Thymus (tissue), 14 donors: ENCODE measurements around the gene LRP1B. TPM values are rescaled to one million over a fixed set of nuclear protein-coding genes. Genes with fewer than 3 reads are reported as not detected.

Source experiments
- DNase-seq, 9 donors: peaks; one replicate each; pipeline ENCODE4 v3.0.0-alpha.2; 2013; ENCODE audit warnings: low spot score in 9 of 9, low read depth in 6 of 9, missing footprints in 1 of 9
- H3K27ac ChIP-seq, 2 donors: one replicate each; pipeline ENCODE4 v1.5.1; 2013; ENCODE audit warnings: control low read depth in 1 of 2, low read depth in 1 of 2, low read length in 1 of 2, mild to moderate bottlenecking in 1 of 2, moderate library complexity in 1 of 2
- H3K27me3 ChIP-seq, 2 donors: one replicate each; pipeline ENCODE4 v1.5.1; 2013; ENCODE audit warnings: low read length in 1 of 2; ENCODE audit not compliant: control insufficient read depth in 2 of 2, insufficient read depth in 1 of 2
- H3K36me3 ChIP-seq, 2 donors: one replicate each; pipeline ENCODE4 v1.5.1; 2013; ENCODE audit warnings: low read length in 1 of 2, mild to moderate bottlenecking in 1 of 2, moderate library complexity in 1 of 2; ENCODE audit not compliant: control insufficient read depth in 2 of 2, insufficient read depth in 2 of 2
- H3K4me1 ChIP-seq, 2 donors: one replicate each; pipeline ENCODE4 v1.5.1; 2013; ENCODE audit warnings: low read length in 2 of 2; ENCODE audit not compliant: control insufficient read depth in 2 of 2, insufficient read depth in 2 of 2
- H3K4me3 ChIP-seq, 2 donors: one replicate each; pipeline ENCODE4 v1.5.1; 2013; ENCODE audit warnings: low read length in 2 of 2, control low read depth in 1 of 2, mild to moderate bottlenecking in 1 of 2
- H3K9me3 ChIP-seq, 2 donors: one replicate each; pipeline ENCODE4 v1.5.1; 2013; ENCODE audit warnings: low read length in 1 of 2, mild to moderate bottlenecking in 1 of 2; ENCODE audit not compliant: control insufficient read depth in 2 of 2, insufficient read depth in 1 of 2
- WGBS: extraction: QIAGEN DNeasy Blood & Tissue Kit; methylation state at CpG from one replicate; pipeline ENCODE4 v1.1.7; 2013; 5-methylcytosine and 5-hydroxymethylcytosine counted together
- long read RNA-seq, 10 donors: transcript quantifications; one replicate each; lab custom pipeline, GENCODE V29; 2026
- polyA plus RNA-seq: library from polyadenylated mRNA; stranded (reverse); fragments of 200-250 nt; gene quantifications from one replicate; pipeline ENCODE4 v1.2.3, GENCODE V29; 2013
- total RNA-seq: library from RNA; stranded (reverse); fragments of 120-200 nt; gene quantifications from one replicate; pipeline ENCODE4 v1.2.4, GENCODE V29; 2013
- donor health status: healthy.

The LRP1B gene
- total RNA-seq (0.28 TPM), polyA plus RNA-seq (0.18 TPM)
- long read RNA-seq, donor 1, result 0 reads
- long read RNA-seq, donor 2, result 0 reads
- long read RNA-seq, donor 3, result 0 reads
- long read RNA-seq, donor 4, result 0 reads
- long read RNA-seq, donor 5, result 0 reads
- long read RNA-seq, donor 6, result 0 reads
- long read RNA-seq, donor 7, result 0 reads
- long read RNA-seq, donor 8, result 0 reads
- long read RNA-seq, donor 9, result 0 reads
- long read RNA-seq, donor 10, result 0 reads

GRCh38 chr2:142131010-142131669 lies at the start of gene LRP1B:
Gene LRP1B, minus strand, starts transcription at chr2:142131016. Its CDS starts 287 bp downstream, at chr2:142130729.
- WGBS, result under 1% methylated on average over 21 of the region's 21 CpGs
- Histone ChIP-seq H3K9me3 (peaks cover 0 to 3% of the 10 kb centered on the region in 2 donors), H3K4me3 (peak within 1 kb of the TSS; percentile 21 to 22), H3K27me3 (peaks cover 23 to 38% of the 10 kb centered on the region in 2 donors), H3K27ac (no peak within 1 kb of the TSS), H3K4me1 (peaks cover 0 to 10% of the 10 kb centered on the region in 2 donors), H3K36me3 (no peaks in the 10 kb centered on the region)
- DNase-seq, result peak in 1 of 9 donors; percentile 21

- no peak overlapping the region for H3K27ac ChIP-seq
- H3K4me1 ChIP-seq, result no peaks in the 10 kb centered on the region
- 96% methylated on average over 1 of the region's 1 CpG for WGBS
- H3K36me3 ChIP-seq, result no peaks in the 10 kb centered on the region
- H3K4me3 ChIP-seq, result no peak overlapping the region
- H3K9me3 ChIP-seq, result no peaks in the 10 kb centered on the region
- no peaks in the 10 kb centered on the region for H3K27me3 ChIP-seq
- DNase-seq, result no peak
Observed at GRCh38 chr2:142179686-142180085, 48.9 kb upstream of the LRP1B start.

- Histone ChIP-seq H3K4me3 (no peak overlapping the region), H3K9me3 (no peaks in the 10 kb centered on the region), H3K27ac (no peak overlapping the region), H3K36me3 (no peaks in the 10 kb centered on the region), H3K4me1 (no peaks in the 10 kb centered on the region), H3K27me3 (no peaks in the 10 kb centered on the region)
- DNase-seq, result no peak
- 91% methylated on average over 1 of the region's 1 CpG for WGBS
Observed at GRCh38 chr2:142178604-142179003, 47.8 kb upstream of the LRP1B start.

- 91% methylated on average over 1 of the region's 1 CpG for WGBS
Observed at GRCh38 chr2:142176941-142177340, 46.1 kb upstream of the LRP1B start.

GRCh38 chr2:142175813-142176338 lies 45.1 kb upstream of the LRP1B start:
- no peaks in the 10 kb centered on the region for H3K27me3 ChIP-seq
- H3K9me3 ChIP-seq, result no peaks in the 10 kb centered on the region
- H3K4me3 ChIP-seq, result no peak overlapping the region
- 95% methylated on average over 1 of the region's 1 CpG for WGBS
- no peak for DNase-seq
- no peak overlapping the region for H3K27ac ChIP-seq
- H3K36me3 ChIP-seq, result no peaks in the 10 kb centered on the region
- no peaks in the 10 kb centered on the region for H3K4me1 ChIP-seq

More at GRCh38 chr2:142176941-142177340, 46.1 kb upstream of the LRP1B start:
- no peaks in the 10 kb centered on the region for H3K9me3 ChIP-seq
- no peak overlapping the region for H3K4me3 ChIP-seq
- no peak overlapping the region for H3K27ac ChIP-seq
- H3K4me1 ChIP-seq, result no peaks in the 10 kb centered on the region
- H3K36me3 ChIP-seq, result no peaks in the 10 kb centered on the region
- H3K27me3 ChIP-seq, result no peaks in the 10 kb centered on the region
- DNase-seq, result no peak

- no peak for DNase-seq
- no peak overlapping the region for H3K4me3 ChIP-seq
- WGBS, result 88% methylated on average over 1 of the region's 1 CpG
Observed at GRCh38 chr2:142174176-142174575, 43.4 kb upstream of the LRP1B start.

GRCh38 chr2:142170847-142171246 lies 40.0 kb upstream of the LRP1B start:
- Histone ChIP-seq H3K4me1 (no peaks in the 10 kb centered on the region), H3K27ac (no peak overlapping the region), H3K9me3 (no peaks in the 10 kb centered on the region), H3K4me3 (no peak overlapping the region), H3K36me3 (no peaks in the 10 kb centered on the region), H3K27me3 (no peaks in the 10 kb centered on the region)
- DNase-seq, result no peak
- WGBS, result 96% methylated on average over 2 of the region's 2 CpGs

More at GRCh38 chr2:142174176-142174575, 43.4 kb upstream of the LRP1B start:
- Histone ChIP-seq H3K27ac (no peak overlapping the region), H3K27me3 (no peaks in the 10 kb centered on the region), H3K36me3 (no peaks in the 10 kb centered on the region), H3K4me1 (no peaks in the 10 kb centered on the region), H3K9me3 (no peaks in the 10 kb centered on the region)

GRCh38 chr2:142165790-142166189 lies 35.0 kb upstream of the LRP1B start:
- H3K27me3 ChIP-seq, result no peaks in the 10 kb centered on the region

GRCh38 chr2:142153601-142154000 lies 22.8 kb upstream of the LRP1B start:
- Histone ChIP-seq H3K27ac (no peak overlapping the region), H3K4me3 (no peak overlapping the region), H3K9me3 (no peaks in the 10 kb centered on the region), H3K27me3 (no peaks in the 10 kb centered on the region), H3K4me1 (no peaks in the 10 kb centered on the region), H3K36me3 (no peaks in the 10 kb centered on the region)
- DNase-seq, result no peak
- WGBS, result 42% methylated on average over 1 of the region's 1 CpG

More at GRCh38 chr2:142165790-142166189, 35.0 kb upstream of the LRP1B start:
- Histone ChIP-seq H3K36me3 (no peaks in the 10 kb centered on the region), H3K27ac (no peak overlapping the region), H3K9me3 (no peaks in the 10 kb centered on the region), H3K4me1 (no peaks in the 10 kb centered on the region), H3K4me3 (no peak overlapping the region)
- 45% methylated on average over 3 of the region's 3 CpGs for WGBS
- peak in 1 of 9 donors; percentile 0 for DNase-seq
